ENCODE results near the gene ACTN4.

DNA sequence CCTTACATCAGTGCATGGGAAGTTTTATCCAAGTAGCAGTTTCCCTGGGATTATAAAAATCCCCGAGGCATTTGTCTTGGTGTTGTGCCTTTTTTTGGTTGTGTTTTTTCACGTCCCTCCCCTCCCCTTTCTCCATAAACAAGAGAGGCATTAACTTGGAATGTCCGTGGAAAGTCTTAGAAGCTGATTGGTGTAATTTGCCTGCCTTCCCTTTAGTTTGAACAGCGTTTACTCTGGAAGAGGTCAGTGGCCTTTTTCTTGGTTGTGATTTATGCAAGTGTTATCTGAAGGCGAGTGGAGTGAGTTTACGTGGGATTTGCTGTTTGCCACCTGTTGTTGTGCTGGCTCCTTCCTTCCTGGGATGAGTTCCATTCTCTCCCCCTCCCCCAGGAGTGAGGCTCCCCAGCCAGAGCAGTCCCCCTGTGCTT, 7.2 kb downstream of the ACTN4 start:
- TF ChIP-seq POLR2A (IDR thresholded peaks at IDR 0.05; ENCODE audit: low read depth, low read length) (no peak), POLR2AphosphoS5 (IDR thresholded peaks at IDR 0.05; ENCODE audit: low read depth, low read length) (no peak), TAF1 (IDR thresholded peaks at IDR 0.05; ENCODE audit: borderline replicate concordance, low read depth, low read length) (no peak)

Measured in GM12892 (cell line).